GM23338 (cell line): ENCODE results near the gene LRP1B. TPM values are rescaled to one million over a fixed set of nuclear protein-coding genes. Genes with fewer than 3 reads are reported as not detected.

Source experiments
- ATAC-seq: fragments of 200-7000 bp; cut with Tn5 transposase; 3 replicates; pipeline ENCODE4 v1.9.1; 2020
- DNase-seq: peaks from one replicate; pipeline ENCODE4 v3.0.0-alpha.2; 2015; ENCODE audit warnings: low spot score
- H2AFZ ChIP-seq: fragments of 200-600 bp; sonication (generic); 2 replicates; pipeline ENCODE4 v1.8.0; 2016; ENCODE audit warnings: antibody characterized with exemption, mild to moderate bottlenecking, moderate library complexity
- H3F3A ChIP-seq: fragments of 200-600 bp; sonication (generic); replicated peaks from 2 replicates; pipeline ENCODE4 v1.8.0; 2017; ENCODE audit warnings: antibody characterized with exemption, mixed run types, low read depth
- H3K27ac ChIP-seq: fragments of 200-600 bp; sonication (generic); 2 replicates; pipeline ENCODE4 v1.6.1; 2016; ENCODE audit warnings: low read depth
- H3K27me3 ChIP-seq: fragments of 200-600 bp; sonication (generic); 2 replicates; pipeline ENCODE4 v1.8.0; 2016; ENCODE audit warnings: mild to moderate bottlenecking, mixed run types, moderate library complexity; ENCODE audit not compliant: insufficient read depth
- H3K36me3 ChIP-seq: fragments of 200-600 bp; sonication (generic); 2 replicates; pipeline ENCODE4 v1.8.0; 2016; ENCODE audit warnings: mild to moderate bottlenecking; ENCODE audit not compliant: insufficient read depth
- H3K4me1 ChIP-seq: fragments of 200-600 bp; sonication (generic); 2 replicates; pipeline ENCODE4 v1.8.0; 2016; ENCODE audit warnings: mild to moderate bottlenecking, moderate library complexity; ENCODE audit not compliant: insufficient read depth
- H3K4me2 ChIP-seq: fragments of 200-600 bp; sonication (generic); 2 replicates; pipeline ENCODE4 v1.7.1; 2017; ENCODE audit warnings: mixed run types
- H3K4me3 ChIP-seq: fragments of 200-600 bp; sonication (generic); 2 replicates; pipeline ENCODE4 v1.6.1; 2016; ENCODE audit warnings: mixed run types
- H3K79me2 ChIP-seq: fragments of 200-600 bp; sonication (generic); replicated peaks from 2 replicates; pipeline ENCODE4 v1.8.0; 2017; ENCODE audit warnings: mild to moderate bottlenecking; ENCODE audit not compliant: insufficient read depth
- H3K9me2 ChIP-seq: fragments of 200-600 bp; sonication (generic); 2 replicates; pipeline ENCODE4 v1.8.0; 2017; ENCODE audit not compliant: insufficient read depth
- H4K20me1 ChIP-seq: fragments of 200-600 bp; sonication (generic); replicated peaks from 2 replicates; pipeline ENCODE4 v1.8.0; 2017; ENCODE audit warnings: mild to moderate bottlenecking; ENCODE audit not compliant: insufficient read depth
- H3K27ac Mint-ChIP-seq: 2 replicates; pipeline ENCODE4 v1.8.0; 2020; ENCODE audit warnings: inconsistent platforms, mild to moderate bottlenecking, moderate library complexity, mixed read lengths
- H3K27me3 Mint-ChIP-seq: 3 replicates; pipeline ENCODE4 v1.8.0; 2022; ENCODE audit warnings: low read depth, mild to moderate bottlenecking, moderate library complexity, mixed read lengths, inconsistent platforms; ENCODE audit not compliant: insufficient read depth, poor library complexity
- H3K36me3 Mint-ChIP-seq: 3 replicates; pipeline ENCODE4 v1.8.0; 2021; ENCODE audit warnings: low read depth, mild to moderate bottlenecking, inconsistent platforms, moderate library complexity, mixed read lengths
- H3K4me1 Mint-ChIP-seq: 3 replicates; pipeline ENCODE4 v1.8.0; 2020; ENCODE audit warnings: mild to moderate bottlenecking, inconsistent platforms, mixed read lengths
- H3K4me3 Mint-ChIP-seq: 3 replicates; pipeline ENCODE4 v1.8.0; 2021; ENCODE audit warnings: moderate library complexity, mild to moderate bottlenecking, inconsistent platforms, mixed read lengths
- H3K9me3 Mint-ChIP-seq: 3 replicates; pipeline ENCODE4 v1.8.0; 2020; ENCODE audit warnings: moderate library complexity, mild to moderate bottlenecking, inconsistent platforms, mixed read lengths
- CREB1 ChIP-seq: fragments of 250-450 bp; sonication (Bioruptor Pico); IDR thresholded peaks from 2 replicates; pipeline ENCODE4 v1.5.0; 2020; ENCODE audit warnings: low read depth, mild to moderate bottlenecking, moderate library complexity
- EZH2 ChIP-seq: fragments of 200-600 bp; sonication (generic); IDR thresholded peaks from one replicate; pipeline ENCODE4 v1.8.0; 2017; ENCODE audit warnings: antibody characterized with exemption, mild to moderate bottlenecking, low read depth; ENCODE audit not compliant: unreplicated experiment
- EZH2phosphoT487 ChIP-seq: fragments of 200-600 bp; sonication (generic); IDR thresholded peaks from one replicate; pipeline ENCODE4 v1.8.1; 2018; ENCODE audit warnings: antibody characterized with exemption; ENCODE audit not compliant: unreplicated experiment
- JUNB ChIP-seq: IDR thresholded peaks from one replicate; pipeline ENCODE4 v1.6.1; 2016; ENCODE audit warnings: antibody characterized with exemption; ENCODE audit not compliant: unreplicated experiment
- NANOG ChIP-seq: IDR thresholded peaks from 2 replicates; pipeline ENCODE4 v1.6.1; 2016; ENCODE audit warnings: antibody characterized with exemption, borderline replicate concordance
- POLR2AphosphoS5 ChIP-seq: IDR thresholded peaks from 2 replicates; pipeline ENCODE4 v1.6.1; 2016; ENCODE audit warnings: antibody characterized with exemption, low read depth
- STAT1 ChIP-seq: IDR thresholded peaks from one replicate; pipeline ENCODE4 v1.6.1; 2016; ENCODE audit warnings: antibody characterized with exemption; ENCODE audit not compliant: unreplicated experiment
- ZNF114 ChIP-seq: fragments of 250-450 bp; sonication (Bioruptor Pico); IDR thresholded peaks from 2 replicates; pipeline ENCODE4 v1.5.0; 2020; ENCODE audit warnings: mild to moderate bottlenecking, moderate library complexity
- ZNF331 ChIP-seq: fragments of 250-450 bp; sonication (Bioruptor Pico); IDR thresholded peaks from 2 replicates; pipeline ENCODE4 v1.5.0; 2020; ENCODE audit warnings: low read depth, mild to moderate bottlenecking, moderate library complexity
- polyA plus RNA-seq: library from polyadenylated mRNA; unstranded; fragments of >200 nt; fragmentation: Nextera tagmentation; extraction: Ambion mirVana; gene quantifications from 2 replicates; pipeline ENCODE4 v1.2.1, GENCODE V29; 2016
- total RNA-seq: library from RNA; depleted of rRNA; stranded (reverse); fragments of >200 nt; shearing (Covaris generic); gene quantifications from 2 replicates; pipeline ENCODE4 v1.2.3, GENCODE V29; 2014
- TF ChIP-seq, protein P1 (sequence below): IDR thresholded peaks from 2 replicates; pipeline ENCODE4 v1.6.1; 2016; ENCODE audit warnings: antibody characterized with exemption
- TF ChIP-seq, protein P2 (sequence below), 2 experiments: fragments of 200-600 bp in 1 of 2; sonication (generic) in 1 of 2; conservative IDR thresholded peaks; 2 replicates each; pipeline versions ENCODE4 v1.5.1 to v1.6.1; 2016 to 2017; ENCODE audit warnings: antibody characterized with exemption in 2 of 2, low read depth in 2 of 2, mild to moderate bottlenecking in 2 of 2, moderate library complexity in 1 of 2
- TF ChIP-seq, protein P3 (sequence below): fragments of 250-450 bp; sonication (Bioruptor Pico); IDR thresholded peaks from 2 replicates; pipeline ENCODE4 v1.5.0; 2020; ENCODE audit warnings: mild to moderate bottlenecking, moderate library complexity
- TF ChIP-seq, protein P4 (sequence below): IDR thresholded peaks from one replicate; pipeline ENCODE4 v1.6.1; 2018; ENCODE audit warnings: antibody characterized with exemption; ENCODE audit not compliant: unreplicated experiment

The LRP1B gene
- total and polyA plus RNA-seq, 2 experiments from 2014 or later = 0.15 to 0.97 TPM

- H3K4me1 Mint-ChIP-seq = peaks cover 11% of the 10 kb centered on the region
- H3K36me3 Mint-ChIP-seq = no peaks in the 10 kb centered on the region
- Histone ChIP-seq H4K20me1 (no peaks in the 10 kb centered on the region), H3K36me3 (no peaks in the 10 kb centered on the region), H3K4me2 (no peak overlapping the region), H3F3A (no peaks in the 10 kb centered on the region), H3K79me2 (no peaks in the 10 kb centered on the region), H3K27me3 (no peaks in the 10 kb centered on the region), H3K27ac (no peak overlapping the region), H2AFZ (no peak overlapping the region), H3K4me1 (no peaks in the 10 kb centered on the region; the same call in 1 of the 2 replicates), H3K4me3 (no peak overlapping the region), H3K9me2 (no peaks in the 10 kb centered on the region)
- H3K9me3 Mint-ChIP-seq = no peaks in the 10 kb centered on the region
- no peak overlapping the region for H3K27ac Mint-ChIP-seq
- DNase-seq = no peak
- no peak for ATAC-seq
- peaks cover 2% of the 10 kb centered on the region for H3K27me3 Mint-ChIP-seq
- H3K4me3 Mint-ChIP-seq = no peak overlapping the region
- no peak for TF ChIP-seq POLR2AphosphoS5
- TF ChIP-seq ZNF114 (CRISPR knock-in tag) = no peak
- TF ChIP-seq ZNF331 = no peak
- TF ChIP-seq, protein P1, sequence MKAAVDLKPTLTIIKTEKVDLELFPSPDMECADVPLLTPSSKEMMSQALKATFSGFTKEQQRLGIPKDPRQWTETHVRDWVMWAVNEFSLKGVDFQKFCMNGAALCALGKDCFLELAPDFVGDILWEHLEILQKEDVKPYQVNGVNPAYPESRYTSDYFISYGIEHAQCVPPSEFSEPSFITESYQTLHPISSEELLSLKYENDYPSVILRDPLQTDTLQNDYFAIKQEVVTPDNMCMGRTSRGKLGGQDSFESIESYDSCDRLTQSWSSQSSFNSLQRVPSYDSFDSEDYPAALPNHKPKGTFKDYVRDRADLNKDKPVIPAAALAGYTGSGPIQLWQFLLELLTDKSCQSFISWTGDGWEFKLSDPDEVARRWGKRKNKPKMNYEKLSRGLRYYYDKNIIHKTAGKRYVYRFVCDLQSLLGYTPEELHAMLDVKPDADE = no peak
- no peak for TF ChIP-seq EZH2phosphoT487
- TF ChIP-seq, protein P2, sequence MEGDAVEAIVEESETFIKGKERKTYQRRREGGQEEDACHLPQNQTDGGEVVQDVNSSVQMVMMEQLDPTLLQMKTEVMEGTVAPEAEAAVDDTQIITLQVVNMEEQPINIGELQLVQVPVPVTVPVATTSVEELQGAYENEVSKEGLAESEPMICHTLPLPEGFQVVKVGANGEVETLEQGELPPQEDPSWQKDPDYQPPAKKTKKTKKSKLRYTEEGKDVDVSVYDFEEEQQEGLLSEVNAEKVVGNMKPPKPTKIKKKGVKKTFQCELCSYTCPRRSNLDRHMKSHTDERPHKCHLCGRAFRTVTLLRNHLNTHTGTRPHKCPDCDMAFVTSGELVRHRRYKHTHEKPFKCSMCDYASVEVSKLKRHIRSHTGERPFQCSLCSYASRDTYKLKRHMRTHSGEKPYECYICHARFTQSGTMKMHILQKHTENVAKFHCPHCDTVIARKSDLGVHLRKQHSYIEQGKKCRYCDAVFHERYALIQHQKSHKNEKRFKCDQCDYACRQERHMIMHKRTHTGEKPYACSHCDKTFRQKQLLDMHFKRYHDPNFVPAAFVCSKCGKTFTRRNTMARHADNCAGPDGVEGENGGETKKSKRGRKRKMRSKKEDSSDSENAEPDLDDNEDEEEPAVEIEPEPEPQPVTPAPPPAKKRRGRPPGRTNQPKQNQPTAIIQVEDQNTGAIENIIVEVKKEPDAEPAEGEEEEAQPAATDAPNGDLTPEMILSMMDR (conservative IDR thresholded peaks at IDR 0.05; ENCODE audit: low read depth in 2 of 2) = no peak
- TF ChIP-seq NANOG = no peak
- TF ChIP-seq CREB1 = no peak
- TF ChIP-seq, protein P3, sequence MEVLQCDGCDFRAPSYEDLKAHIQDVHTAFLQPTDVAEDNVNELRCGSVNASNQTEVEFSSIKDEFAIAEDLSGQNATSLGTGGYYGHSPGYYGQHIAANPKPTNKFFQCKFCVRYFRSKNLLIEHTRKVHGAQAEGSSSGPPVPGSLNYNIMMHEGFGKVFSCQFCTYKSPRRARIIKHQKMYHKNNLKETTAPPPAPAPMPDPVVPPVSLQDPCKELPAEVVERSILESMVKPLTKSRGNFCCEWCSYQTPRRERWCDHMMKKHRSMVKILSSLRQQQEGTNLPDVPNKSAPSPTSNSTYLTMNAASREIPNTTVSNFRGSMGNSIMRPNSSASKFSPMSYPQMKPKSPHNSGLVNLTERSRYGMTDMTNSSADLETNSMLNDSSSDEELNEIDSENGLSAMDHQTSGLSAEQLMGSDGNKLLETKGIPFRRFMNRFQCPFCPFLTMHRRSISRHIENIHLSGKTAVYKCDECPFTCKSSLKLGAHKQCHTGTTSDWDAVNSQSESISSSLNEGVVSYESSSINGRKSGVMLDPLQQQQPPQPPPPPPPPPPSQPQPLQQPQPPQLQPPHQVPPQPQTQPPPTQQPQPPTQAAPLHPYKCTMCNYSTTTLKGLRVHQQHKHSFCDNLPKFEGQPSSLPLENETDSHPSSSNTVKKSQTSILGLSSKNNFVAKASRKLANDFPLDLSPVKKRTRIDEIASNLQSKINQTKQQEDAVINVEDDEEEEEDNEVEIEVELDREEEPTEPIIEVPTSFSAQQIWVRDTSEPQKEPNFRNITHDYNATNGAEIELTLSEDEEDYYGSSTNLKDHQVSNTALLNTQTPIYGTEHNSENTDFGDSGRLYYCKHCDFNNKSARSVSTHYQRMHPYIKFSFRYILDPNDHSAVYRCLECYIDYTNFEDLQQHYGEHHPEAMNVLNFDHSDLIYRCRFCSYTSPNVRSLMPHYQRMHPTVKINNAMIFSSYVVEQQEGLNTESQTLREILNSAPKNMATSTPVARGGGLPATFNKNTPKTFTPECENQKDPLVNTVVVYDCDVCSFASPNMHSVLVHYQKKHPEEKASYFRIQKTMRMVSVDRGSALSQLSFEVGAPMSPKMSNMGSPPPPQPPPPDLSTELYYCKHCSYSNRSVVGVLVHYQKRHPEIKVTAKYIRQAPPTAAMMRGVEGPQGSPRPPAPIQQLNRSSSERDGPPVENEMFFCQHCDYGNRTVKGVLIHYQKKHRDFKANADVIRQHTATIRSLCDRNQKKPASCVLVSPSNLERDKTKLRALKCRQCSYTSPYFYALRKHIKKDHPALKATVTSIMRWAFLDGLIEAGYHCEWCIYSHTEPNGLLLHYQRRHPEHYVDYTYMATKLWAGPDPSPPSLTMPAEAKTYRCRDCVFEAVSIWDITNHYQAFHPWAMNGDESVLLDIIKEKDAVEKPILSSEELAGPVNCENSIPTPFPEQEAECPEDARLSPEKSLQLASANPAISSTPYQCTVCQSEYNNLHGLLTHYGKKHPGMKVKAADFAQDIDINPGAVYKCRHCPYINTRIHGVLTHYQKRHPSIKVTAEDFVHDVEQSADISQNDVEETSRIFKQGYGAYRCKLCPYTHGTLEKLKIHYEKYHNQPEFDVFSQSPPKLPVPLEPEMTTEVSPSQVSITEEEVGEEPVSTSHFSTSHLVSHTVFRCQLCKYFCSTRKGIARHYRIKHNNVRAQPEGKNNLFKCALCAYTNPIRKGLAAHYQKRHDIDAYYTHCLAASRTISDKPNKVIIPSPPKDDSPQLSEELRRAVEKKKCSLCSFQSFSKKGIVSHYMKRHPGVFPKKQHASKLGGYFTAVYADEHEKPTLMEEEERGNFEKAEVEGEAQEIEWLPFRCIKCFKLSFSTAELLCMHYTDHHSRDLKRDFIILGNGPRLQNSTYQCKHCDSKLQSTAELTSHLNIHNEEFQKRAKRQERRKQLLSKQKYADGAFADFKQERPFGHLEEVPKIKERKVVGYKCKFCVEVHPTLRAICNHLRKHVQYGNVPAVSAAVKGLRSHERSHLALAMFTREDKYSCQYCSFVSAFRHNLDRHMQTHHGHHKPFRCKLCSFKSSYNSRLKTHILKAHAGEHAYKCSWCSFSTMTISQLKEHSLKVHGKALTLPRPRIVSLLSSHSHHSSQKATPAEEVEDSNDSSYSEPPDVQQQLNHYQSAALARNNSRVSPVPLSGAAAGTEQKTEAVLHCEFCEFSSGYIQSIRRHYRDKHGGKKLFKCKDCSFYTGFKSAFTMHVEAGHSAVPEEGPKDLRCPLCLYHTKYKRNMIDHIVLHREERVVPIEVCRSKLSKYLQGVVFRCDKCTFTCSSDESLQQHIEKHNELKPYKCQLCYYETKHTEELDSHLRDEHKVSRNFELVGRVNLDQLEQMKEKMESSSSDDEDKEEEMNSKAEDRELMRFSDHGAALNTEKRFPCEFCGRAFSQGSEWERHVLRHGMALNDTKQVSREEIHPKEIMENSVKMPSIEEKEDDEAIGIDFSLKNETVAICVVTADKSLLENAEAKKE = no peak
- TF ChIP-seq, protein P4, sequence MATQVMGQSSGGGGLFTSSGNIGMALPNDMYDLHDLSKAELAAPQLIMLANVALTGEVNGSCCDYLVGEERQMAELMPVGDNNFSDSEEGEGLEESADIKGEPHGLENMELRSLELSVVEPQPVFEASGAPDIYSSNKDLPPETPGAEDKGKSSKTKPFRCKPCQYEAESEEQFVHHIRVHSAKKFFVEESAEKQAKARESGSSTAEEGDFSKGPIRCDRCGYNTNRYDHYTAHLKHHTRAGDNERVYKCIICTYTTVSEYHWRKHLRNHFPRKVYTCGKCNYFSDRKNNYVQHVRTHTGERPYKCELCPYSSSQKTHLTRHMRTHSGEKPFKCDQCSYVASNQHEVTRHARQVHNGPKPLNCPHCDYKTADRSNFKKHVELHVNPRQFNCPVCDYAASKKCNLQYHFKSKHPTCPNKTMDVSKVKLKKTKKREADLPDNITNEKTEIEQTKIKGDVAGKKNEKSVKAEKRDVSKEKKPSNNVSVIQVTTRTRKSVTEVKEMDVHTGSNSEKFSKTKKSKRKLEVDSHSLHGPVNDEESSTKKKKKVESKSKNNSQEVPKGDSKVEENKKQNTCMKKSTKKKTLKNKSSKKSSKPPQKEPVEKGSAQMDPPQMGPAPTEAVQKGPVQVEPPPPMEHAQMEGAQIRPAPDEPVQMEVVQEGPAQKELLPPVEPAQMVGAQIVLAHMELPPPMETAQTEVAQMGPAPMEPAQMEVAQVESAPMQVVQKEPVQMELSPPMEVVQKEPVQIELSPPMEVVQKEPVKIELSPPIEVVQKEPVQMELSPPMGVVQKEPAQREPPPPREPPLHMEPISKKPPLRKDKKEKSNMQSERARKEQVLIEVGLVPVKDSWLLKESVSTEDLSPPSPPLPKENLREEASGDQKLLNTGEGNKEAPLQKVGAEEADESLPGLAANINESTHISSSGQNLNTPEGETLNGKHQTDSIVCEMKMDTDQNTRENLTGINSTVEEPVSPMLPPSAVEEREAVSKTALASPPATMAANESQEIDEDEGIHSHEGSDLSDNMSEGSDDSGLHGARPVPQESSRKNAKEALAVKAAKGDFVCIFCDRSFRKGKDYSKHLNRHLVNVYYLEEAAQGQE = no peak
- TF ChIP-seq JUNB = no peak
- no peak for TF ChIP-seq STAT1
- TF ChIP-seq EZH2 = no peak
These were observed 1738.0 kb downstream of the LRP1B start for GRCh38 chr2:140392824-140393223.
